D341Med (cell line): ENCODE data around the gene TTC39B.
A peak's percentile ranks its signal among the peaks of the same experiment; 100 is the strongest.
"Not testable (repeated sequence)": the region's sequence is repeated elsewhere in the genome, so short reads cannot be mapped to it uniquely, and the experiment has no call there.

Experiments used
- DNase-seq: peaks from one replicate; pipeline ENCODE4 v3.0.0; 2012; ENCODE audit warnings: low spot score

TTC39B gene

GRCh38 chr9:15306757-15307522 lies at the start of gene TTC39B:
TSS of gene TTC39B (minus strand) at chr9:15307216. CDS start at chr9:15307125, 91 bp downstream.
- peak; percentile 92 for DNase-seq

DNA sequence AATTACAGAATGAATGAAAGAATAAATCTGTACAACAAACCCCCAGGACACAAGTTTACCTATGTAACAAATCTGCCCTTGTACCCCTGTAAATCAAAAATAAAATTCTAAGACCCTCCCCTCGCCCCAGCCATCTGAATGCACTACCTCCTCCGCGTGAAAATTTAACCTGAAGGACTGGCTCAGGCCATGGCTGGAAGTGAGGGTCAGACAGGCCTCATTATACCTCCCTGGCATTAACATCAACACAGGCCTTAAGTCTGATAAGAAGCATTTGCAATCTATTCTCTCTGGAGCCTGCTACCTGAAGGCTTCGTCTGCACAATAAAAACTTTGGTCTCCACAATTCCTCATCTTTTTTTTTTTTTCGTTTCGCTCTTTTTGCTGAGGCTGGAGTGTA lies 48.7 kb upstream of the TTC39B start:
- no peak for DNase-seq

DNA sequence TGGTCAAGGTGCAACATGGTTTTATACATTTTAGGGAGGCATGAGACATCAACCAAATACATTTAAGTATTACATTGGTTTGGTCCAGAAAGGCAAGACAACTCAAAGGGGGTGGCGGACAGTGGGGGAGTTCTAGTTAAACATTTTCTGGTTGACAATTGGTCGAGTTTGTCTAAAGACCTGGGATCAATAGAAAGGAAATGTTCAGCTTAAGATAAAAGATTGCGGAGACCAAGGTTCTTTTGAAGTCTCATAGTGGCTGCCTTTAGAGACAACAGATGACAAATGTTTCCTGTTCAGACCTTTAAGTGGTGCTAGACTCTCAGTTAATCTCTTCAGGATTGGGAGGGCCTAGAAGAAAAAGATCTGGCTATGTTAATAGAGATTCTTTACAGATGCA lies 47.7 kb upstream of the TTC39B start:
- no peak for DNase-seq

DNA sequence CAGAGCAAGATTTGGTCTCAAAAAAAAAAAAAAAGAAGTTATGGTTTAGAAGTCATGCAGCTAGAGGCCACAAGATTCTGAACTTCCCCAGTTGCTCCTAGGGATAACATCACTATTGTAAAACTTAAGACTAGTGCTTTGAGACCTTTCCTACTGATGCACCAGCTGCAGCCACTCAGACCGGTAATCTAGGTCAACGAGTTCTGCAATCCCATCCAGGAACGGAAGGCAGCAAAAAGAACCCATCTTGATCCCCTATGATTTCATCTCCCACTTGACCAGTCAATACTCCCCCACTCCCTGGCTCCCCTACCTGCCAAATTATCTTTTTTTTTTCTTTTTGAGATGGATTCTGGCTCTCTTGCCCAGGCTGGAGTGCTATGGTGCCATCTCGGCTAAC lies 46.9 kb upstream of the TTC39B start:
- no peak for DNase-seq

DNA sequence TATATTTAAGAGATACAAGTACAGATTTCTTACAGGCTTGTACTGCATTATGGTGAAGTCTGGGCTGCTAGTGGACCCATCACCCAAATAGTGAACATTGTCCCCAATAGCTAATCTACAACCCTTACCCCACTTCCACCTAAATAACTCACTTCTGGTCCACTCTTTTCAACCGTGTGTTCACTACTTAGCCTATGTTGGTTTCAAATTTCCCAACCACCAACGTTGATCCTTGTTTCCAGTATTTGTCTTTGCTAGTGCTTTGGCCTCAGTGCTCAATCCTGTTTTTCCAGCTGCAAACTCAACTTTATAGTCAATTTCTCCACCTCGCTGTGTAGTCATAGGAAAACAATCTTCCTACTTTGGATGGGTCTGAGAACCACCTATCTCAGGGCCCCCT lies 45.3 kb upstream of the TTC39B start:
- DNase-seq: no peak

DNA sequence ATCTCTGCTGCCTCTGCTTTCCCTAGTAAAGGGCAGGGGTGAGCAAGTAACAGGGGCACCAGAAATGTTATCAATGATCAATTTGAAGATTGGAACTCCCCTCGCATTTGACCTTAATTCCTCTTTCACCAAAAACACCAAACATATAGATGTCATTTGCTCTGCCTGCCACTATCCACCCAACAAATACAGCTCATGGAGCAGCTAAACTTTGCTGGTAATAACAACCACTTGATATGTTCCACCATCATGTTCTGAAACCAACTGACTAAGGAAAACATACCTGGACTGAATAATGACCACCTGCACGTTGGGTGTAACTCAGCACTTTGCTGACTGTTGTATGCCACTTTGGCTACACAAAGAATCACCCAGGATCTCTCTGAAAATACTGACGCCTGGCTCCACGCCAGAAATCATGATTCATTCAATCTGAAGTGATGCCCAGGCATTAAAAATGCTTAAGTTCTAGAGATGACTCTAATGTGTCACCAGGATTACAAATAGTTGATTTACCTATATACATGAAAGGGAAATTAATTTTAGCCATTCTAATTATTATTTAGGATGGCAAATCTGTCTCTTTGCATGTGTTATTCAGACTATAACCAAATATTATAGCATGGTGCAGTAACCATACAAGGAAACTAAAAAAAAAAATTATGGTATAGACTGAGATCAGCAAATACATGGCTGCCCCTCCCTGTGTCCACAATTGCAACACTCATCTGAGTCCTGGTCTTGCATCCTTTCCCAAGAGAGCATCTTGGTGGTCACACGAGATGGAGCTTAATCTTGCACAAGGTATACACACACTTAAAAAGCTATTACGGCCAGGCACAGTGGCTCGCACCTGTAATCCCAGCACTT lies 43.1 kb upstream of the TTC39B start:
- DNase-seq: no peak

GRCh38 chr9:15346837-15347236 lies 39.8 kb upstream of the TTC39B start:
- DNase-seq: no peak

DNA sequence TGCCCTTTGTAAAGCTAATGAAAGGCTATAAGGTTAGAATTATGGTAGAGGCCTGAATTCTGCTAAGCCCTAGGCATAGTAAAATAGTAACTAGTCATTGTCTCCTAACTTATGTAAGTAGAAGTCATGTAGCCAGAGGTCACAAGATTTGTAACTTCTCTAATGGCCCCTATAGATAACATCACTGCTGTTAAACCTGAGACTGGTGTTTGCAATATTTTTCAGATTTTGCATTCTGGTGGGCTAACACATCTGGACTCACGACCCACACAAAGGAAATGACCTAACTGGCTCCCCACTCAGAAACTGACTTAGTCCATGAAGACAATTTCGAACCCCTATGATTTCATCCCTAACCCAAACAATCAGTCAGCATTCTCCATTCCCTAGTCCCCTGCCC lies 37.2 kb upstream of the TTC39B start:
- DNase-seq: no peak

DNA sequence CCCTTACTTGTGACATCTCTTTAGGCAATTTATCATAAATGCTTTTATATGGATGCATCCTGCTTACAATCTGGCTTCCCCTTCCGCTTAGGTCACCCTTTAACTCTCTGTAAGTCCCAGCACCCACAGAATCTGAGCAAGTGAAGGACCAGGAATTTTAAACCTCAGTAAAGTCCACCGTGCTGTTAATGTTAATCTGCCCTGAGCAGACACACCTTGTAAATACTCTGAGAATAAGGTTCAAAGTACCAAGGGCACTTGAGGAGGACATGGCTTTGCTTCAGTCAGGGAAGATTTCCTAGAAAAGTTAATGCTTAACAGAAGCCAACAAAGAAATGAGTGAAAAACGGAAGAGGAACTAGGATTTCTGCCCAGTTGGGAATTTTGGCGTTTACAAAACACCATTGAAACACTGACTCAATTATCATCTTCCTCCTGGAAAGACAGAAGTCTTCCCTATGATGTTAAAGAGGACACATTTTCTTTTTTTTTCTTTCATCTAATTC lies 26.4 kb upstream of the TTC39B start:
- no peak for DNase-seq

GRCh38 chr9:15332939-15333338 lies 25.9 kb upstream of the TTC39B start:
- DNase-seq: no peak

- no peak for DNase-seq
Observed at GRCh38 chr9:15329539-15330109, 22.6 kb upstream of the TTC39B start.

GRCh38 chr9:15328946-15329345 lies 21.9 kb upstream of the TTC39B start:
- no peak for DNase-seq

DNA sequence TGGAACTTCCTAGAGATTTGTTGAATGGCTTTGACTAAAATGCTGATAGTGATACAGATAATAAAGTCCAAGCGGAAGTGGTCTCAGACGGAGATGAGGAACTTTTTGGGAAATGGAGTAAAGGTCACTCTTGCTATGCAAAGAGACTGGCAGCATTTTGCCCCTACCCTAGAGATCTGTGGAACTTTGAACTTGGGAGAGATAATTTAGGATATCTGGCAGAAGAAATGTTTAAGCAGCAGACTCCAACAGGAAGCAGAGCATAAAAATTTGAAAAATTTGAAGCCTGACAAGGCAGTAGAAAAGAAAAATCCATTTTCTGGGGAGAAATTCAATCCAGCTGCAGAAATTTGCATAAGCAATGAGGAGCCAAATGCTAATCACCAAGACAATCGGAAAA lies 15.7 kb upstream of the TTC39B start:
- not testable (repeated sequence) for DNase-seq

DNA sequence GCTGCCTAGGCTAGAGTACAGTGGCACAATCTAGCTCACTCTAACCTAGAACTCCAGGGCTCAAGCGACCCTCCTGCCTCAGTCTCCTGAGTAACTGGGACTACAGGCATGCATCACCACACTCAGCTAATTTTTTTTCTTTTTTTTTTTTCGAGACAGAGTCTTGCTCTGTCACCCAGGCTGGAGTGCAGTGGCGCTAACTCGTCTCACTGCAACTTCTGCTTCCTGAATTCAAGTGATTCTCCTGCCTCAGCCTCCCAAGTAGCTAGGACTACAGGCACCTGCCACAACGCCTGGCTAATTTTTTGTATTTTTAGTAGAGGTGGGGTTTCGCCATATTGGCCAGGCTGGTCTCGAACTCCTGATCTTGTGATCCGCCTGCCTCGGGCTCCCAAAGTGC lies 12.6 kb upstream of the TTC39B start:
- DNase-seq: not testable (repeated sequence)

GRCh38 chr9:15317836-15318235 lies 10.8 kb upstream of the TTC39B start:
- DNase-seq: no peak

GRCh38 chr9:15311607-15312006 lies 4.6 kb upstream of the TTC39B start:
- DNase-seq: no peak

DNA sequence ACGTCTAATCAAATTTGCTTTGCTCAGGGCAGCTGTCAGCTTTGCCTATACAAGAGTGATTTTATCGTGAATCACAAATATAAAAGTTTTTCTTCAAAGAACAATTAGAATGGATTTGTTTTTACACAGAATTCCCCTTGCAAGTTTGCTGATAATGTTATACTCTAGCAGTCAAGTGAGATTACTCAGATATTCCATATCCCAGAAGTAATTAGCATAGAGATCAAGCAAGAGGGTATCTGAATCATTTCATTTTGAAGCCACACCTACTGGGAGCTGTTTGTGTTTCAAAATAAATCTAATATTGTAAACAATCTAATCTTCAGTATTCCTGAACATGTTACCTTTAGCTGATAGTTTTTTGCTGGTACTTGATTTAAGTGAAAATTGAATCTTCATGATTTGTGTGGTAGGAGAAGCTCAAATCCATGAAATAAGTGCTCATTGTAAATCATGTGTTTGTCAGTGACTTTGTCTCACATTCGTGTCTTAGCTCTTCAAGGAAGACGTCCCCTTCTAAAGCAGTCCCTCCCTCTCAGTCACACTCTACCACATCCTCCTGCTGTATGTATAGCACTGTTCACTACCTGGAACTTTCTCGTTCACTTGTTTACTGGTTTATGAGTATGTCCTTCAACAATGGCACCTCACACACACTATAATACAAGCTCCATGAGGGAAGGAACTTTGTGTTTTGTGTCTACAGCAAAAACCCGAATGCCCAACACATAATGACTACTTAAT lies 3.3 kb upstream of the TTC39B start:
- no peak for DNase-seq

DNA sequence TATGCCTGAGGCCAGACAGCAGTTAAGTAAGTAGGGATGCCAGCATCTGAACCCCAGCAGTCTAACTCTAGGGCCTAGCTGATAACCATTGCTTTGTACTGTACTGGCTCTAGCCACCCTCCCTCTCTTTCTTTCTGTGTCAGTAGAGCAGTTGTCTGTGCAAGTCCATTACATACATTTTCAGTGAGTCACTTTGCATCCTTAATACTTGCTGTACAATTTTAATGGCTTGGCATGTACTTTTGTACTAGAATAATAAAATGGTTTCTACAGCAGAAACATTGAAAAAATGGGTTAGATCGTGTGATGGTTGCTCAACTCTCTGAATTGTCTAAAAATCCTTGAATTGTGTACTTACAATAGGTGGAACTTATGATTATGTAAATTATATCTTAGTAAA lies 1.5 kb upstream of the TTC39B start:
- DNase-seq: no peak

GRCh38 chr9:15307523-15307841 lies 466 bp upstream of the TTC39B start:
- no peak for DNase-seq

GRCh38 chr9:15306068-15306756 lies 804 bp downstream of the TTC39B start:
- peak; percentile 43 for DNase-seq

DNA sequence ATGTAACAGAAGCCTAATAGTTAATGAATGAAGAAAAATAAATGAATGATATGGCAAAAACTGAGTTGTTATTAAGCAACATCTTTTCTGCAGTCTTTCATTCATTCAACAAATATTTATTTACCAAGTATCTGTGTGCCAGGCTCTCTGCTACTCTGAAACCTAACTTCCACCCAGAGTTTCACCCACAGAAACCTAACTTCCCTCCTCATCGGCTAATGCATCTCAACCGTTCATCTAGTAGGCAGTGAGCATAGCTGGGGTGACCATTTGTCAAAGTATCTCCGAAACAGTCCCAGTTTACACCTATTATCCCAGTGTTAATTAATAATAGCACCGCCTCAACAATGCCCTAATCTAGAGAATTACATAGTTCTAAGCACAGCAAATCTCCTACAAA lies 1.5 kb downstream of the TTC39B start:
- no peak for DNase-seq

DNA sequence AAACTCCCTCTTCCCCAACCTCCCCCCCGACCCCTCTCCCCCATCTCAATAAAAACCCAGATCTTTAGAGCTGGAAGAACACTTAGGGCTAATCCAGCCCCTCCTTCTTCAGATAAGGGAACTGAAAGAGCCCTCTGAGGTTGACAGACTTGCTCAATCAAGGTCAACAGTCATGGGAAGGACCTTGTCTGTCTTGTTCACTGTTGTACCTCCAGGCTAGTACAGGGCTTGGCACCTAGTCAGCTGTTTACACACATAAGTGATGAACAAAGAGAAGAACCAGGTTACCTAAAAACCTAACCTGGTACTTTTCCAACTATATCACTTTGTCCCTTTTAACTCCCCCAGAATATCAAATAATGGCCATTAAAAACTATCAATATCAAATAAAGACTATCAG lies 2.4 kb downstream of the TTC39B start:
- DNase-seq: no peak
